Ovary (tissue), 9 donors: Measurements from ENCODE around the gene THSD4. TPM values are rescaled to one million over a fixed set of nuclear protein-coding genes. Genes with fewer than 3 reads are reported as not detected.

Experiments used
- DNase-seq, 5 donors: peaks; one replicate each; pipeline ENCODE4 v3.0.0-alpha.2; 2019 to 2020
- H3K27ac ChIP-seq, 2 donors: fragments of 200-600 bp; one replicate each; pipeline versions ENCODE4 v1.5.1 to v1.8.0; 2019 to 2022
- H3K27me3 ChIP-seq: fragments of 200-600 bp; one replicate; pipeline ENCODE4 v1.8.0; 2022
- H3K36me3 ChIP-seq: fragments of 200-600 bp; sonication (generic); one replicate; pipeline ENCODE4 v1.5.1; 2019
- H3K4me1 ChIP-seq: one replicate; pipeline ENCODE4 v1.8.1; 2013; ENCODE audit warnings: mild to moderate bottlenecking, moderate library complexity; ENCODE audit not compliant: insufficient read depth
- H3K4me3 ChIP-seq: fragments of 200-600 bp; sonication (generic); one replicate; pipeline ENCODE4 v1.5.1; 2017
- H3K9me3 ChIP-seq, 2 donors: fragments of 200-600 bp in 1 of 2; sonication (generic) in 1 of 2; one replicate each; pipeline versions ENCODE4 v1.5.1 to v1.8.1; 2013 to 2019; ENCODE audit warnings: mild to moderate bottlenecking in 1 of 2, moderate library complexity in 1 of 2
- CTCF ChIP-seq, 3 donors: fragments of 450-650 bp in 2 of 3; fragments of 200-600 bp in 1 of 3; IDR thresholded peaks; one replicate each; pipeline versions ENCODE4 v1.5.1 to v1.8.0; 2016 to 2022; ENCODE audit warnings: antibody characterized with exemption in 3 of 3, mild to moderate bottlenecking in 1 of 3
- EP300 ChIP-seq: sonication (generic); formaldehyde crosslinking; IDR thresholded peaks from one replicate; pipeline ENCODE4 v1.6.1; 2017; ENCODE audit warnings: antibody characterized with exemption
- POLR2A ChIP-seq: fragments of 450-650 bp; IDR thresholded peaks from one replicate; pipeline ENCODE4 v1.6.1; 2017; ENCODE audit warnings: antibody characterized with exemption, mild to moderate bottlenecking, moderate library complexity
- WGBS, 3 donors: extraction: QIAGEN DNeasy Blood & Tissue Kit in 1 of 3; methylation state at CpG; one replicate each; pipeline versions ENCODE4 v1.1.5 to v1.1.7; 2013 to 2017; 5-methylcytosine and 5-hydroxymethylcytosine counted together
- intact Hi-C, 4 donors: fragments of 100-400 bp; cut with DNase I; formaldehyde crosslinking; loops; one replicate each; pipeline versions ENCODE4 v1.11.0 to v1.15.1; 2022 to 2023
- polyA plus RNA-seq, 2 donors: library from polyadenylated mRNA; stranded (reverse); fragments of 200-250 nt in 1 of 2; fragments of 350-450 nt in 1 of 2; fragmentation: Illumina TruSeq in 1 of 2; extraction: RNeasy Lipid Tissue Mini Kit (QIAGEN cat#74804) in 1 of 2; gene quantifications; one replicate each; pipeline ENCODE4 v1.2.3, GENCODE V29; 2013 to 2014
- total RNA-seq, 7 donors: library from RNA; depleted of rRNA in 2 of 7; stranded (reverse); fragments of >200 nt in 2 of 7; fragmentation: NEBNext Ultra II Directional in 3 of 7; extraction: Animal tissue kit (Norgen Biotek cat#: 25700) in 3 of 7; gene quantifications; one replicate each; pipeline versions ENCODE4 v1.1.0 to v1.2.4, GENCODE V29; 2016 to 2023
- donor health status: DM: no; HTN: no; CAD: no; lungs with moderate emphysema.
- donor health status: DM: no; HTN: no; CAD: no.
- donor health status: Bipolar disorder and iron deficiency.
- donor health status: DM: yes; HTN: yes; CAD: no.
- donor health status: DM: no; HTN: no; CAD: no.
- donor health status: DM: yes; HTN: yes; CAD: no.

Gene THSD4
- total and polyA plus RNA-seq, 9 donors: 3.2 to 53.4 (median 13.5) TPM

GRCh38 chr15:71296315-71296679, 181.0 kb downstream of the THSD4 start:
- H3K27me3 ChIP-seq: no peaks in the 10 kb centered on the region
- intact Hi-C loops: no loop called here
- no peak for DNase-seq
- H3K4me1 ChIP-seq: no peaks in the 10 kb centered on the region
- no peak overlapping the region for H3K4me3 ChIP-seq
- no peaks in the 10 kb centered on the region for H3K9me3 ChIP-seq
- H3K27ac ChIP-seq: no peak overlapping the region
- WGBS, 3 donors: 92 to 95% (median 95%) methylated on average over 8 of the region's 8 CpGs
- H3K36me3 ChIP-seq: no peaks in the 10 kb centered on the region
- TF ChIP-seq EP300: no peak
- no peak for TF ChIP-seq POLR2A

- Histone ChIP-seq H3K27ac (no peak overlapping the region), H3K4me3 (no peak overlapping the region), H3K36me3 (no peaks in the 10 kb centered on the region), H3K27me3 (no peaks in the 10 kb centered on the region), H3K4me1 (no peaks in the 10 kb centered on the region), H3K9me3 (no peaks in the 10 kb centered on the region)
- no peak for DNase-seq
- intact Hi-C loops: no loop called here
- 63 to 69% (median 64%) methylated on average over 5 of the region's 5 CpGs for WGBS, 3 donors
- no peak for TF ChIP-seq CTCF (IDR thresholded peaks at IDR 0.05)
- TF ChIP-seq EP300: no peak
- TF ChIP-seq POLR2A: no peak
Observed at GRCh38 chr15:71301958-71302621, 186.8 kb downstream of the THSD4 start.

- no peaks in the 10 kb centered on the region for H3K4me1 ChIP-seq
- H3K36me3 ChIP-seq: no peaks in the 10 kb centered on the region
Observed at GRCh38 chr15:71302861-71303410, 187.7 kb downstream of the THSD4 start.

GRCh38 chr15:71303977-71304376, 188.7 kb downstream of the THSD4 start:
- DNase-seq: no peak
- TF ChIP-seq POLR2A (no peak), CTCF (IDR thresholded peaks at IDR 0.05) (no peak), EP300 (no peak)
- intact Hi-C loops: no loop called here
- 94 to 99% (median 95%) methylated on average over 2 of the region's 2 CpGs for WGBS, 3 donors
- Histone ChIP-seq H3K9me3 (no peaks in the 10 kb centered on the region), H3K4me1 (no peaks in the 10 kb centered on the region), H3K27ac (no peak overlapping the region), H3K27me3 (no peaks in the 10 kb centered on the region), H3K4me3 (no peak overlapping the region), H3K36me3 (no peaks in the 10 kb centered on the region)

More at GRCh38 chr15:71302861-71303410, 187.7 kb downstream of the THSD4 start:
- TF ChIP-seq POLR2A (no peak), EP300 (no peak), CTCF (IDR thresholded peaks at IDR 0.05) (no peak)
- Histone ChIP-seq H3K9me3 (no peaks in the 10 kb centered on the region), H3K4me3 (no peak overlapping the region), H3K27ac (no peak overlapping the region), H3K27me3 (no peaks in the 10 kb centered on the region)
- DNase-seq: no peak
- 93 to 97% (median 96%) methylated on average over 6 of the region's 6 CpGs for WGBS, 3 donors
- intact Hi-C loops: no loop called here

- H3K27ac ChIP-seq: no peak overlapping the region
- no peaks in the 10 kb centered on the region for H3K9me3 ChIP-seq
- DNase-seq: no peak
- H3K27me3 ChIP-seq: no peaks in the 10 kb centered on the region
- H3K4me1 ChIP-seq: no peaks in the 10 kb centered on the region
- TF ChIP-seq CTCF (IDR thresholded peaks at IDR 0.05) (no peak), POLR2A (no peak), EP300 (no peak)
- intact Hi-C loops: no loop called here
- WGBS, 3 donors: 84 to 92% (median 88%) methylated on average over 4 of the region's 4 CpGs
- H3K36me3 ChIP-seq: no peaks in the 10 kb centered on the region
- no peak overlapping the region for H3K4me3 ChIP-seq
Observed at GRCh38 chr15:71304681-71305080, 189.4 kb downstream of the THSD4 start.
